Raji (cell line): Measurements from ENCODE around the gene PRMT5.

ENCODE experiments used
- POLR2A ChIP-seq: IDR thresholded peaks from 2 replicates; pipeline ENCODE4 v1.6.1; 2011; ENCODE audit warnings: low read depth, low read length, control low read depth; ENCODE audit not compliant: insufficient read depth

PRMT5 gene

GRCh38 chr14:22952418-22952817 lies 23.2 kb upstream of the PRMT5 start:
- TF ChIP-seq POLR2A: no peak

DNA sequence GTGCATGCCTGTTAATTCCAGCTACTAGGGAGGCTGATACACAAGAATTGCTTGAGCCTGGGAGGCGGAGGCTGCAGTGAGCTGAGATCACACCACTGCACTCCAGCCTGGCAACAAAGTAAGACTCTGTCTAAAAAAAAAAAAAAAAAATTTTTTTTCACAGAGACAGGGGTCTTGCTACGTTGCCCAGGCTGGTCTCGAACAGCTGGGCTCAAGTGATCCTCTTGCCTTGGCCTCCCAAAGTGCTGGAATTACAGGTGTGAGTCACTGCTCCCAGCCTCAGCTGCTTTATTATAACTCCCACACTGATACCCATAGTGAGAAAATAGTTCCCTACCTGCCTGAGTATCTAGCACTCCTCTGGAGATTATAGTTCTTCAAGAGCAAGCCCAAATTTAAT lies 16.5 kb upstream of the PRMT5 start:
- no peak for TF ChIP-seq POLR2A

DNA sequence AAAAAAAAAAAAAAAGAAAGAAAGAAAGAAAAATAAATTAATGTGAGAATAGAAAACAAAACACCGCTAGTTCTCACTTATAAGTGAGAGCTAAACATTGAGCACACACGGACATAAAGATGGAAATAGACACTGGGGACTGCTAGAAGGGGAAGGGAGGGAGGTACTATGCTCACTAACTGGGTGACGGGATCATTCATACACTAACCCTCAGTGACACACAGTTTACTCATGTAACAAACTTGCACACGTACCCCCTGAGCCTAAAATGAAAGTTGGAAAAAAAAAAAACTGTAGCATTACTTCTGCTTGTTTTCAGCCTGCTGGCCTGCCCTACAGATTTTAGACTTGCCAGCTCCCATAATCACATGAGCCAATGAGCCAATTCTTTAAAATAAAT lies 10.5 kb upstream of the PRMT5 start:
- no peak for TF ChIP-seq POLR2A

DNA sequence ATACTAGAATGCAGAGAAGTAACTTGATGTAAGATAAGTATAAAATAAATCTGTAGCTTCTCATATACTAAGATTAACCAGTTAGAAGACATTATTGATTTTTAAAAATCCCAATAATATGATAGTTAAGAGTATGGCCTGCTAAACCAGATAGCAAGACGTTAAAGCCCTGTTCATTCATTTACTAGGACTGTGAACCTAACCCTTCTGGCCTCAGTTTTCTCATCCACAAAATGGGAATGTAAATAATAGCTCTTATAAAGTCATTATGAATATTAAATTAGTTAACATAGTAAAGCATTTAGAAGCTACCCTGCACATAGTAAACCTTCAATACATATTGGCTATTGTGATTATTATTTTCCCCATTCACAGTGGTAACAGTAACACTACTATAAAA lies 6.0 kb upstream of the PRMT5 start:
- no peak for TF ChIP-seq POLR2A

- no peak for TF ChIP-seq POLR2A
These were observed 3.0 kb upstream of the PRMT5 start for GRCh38 chr14:22932146-22932545.

GRCh38 chr14:22929961-22930364 lies 787 bp upstream of the PRMT5 start:
- TF ChIP-seq POLR2A: no peak

GRCh38 chr14:22928237-22929103 lies 706 bp downstream of the PRMT5 start:
- no peak for TF ChIP-seq POLR2A

GRCh38 chr14:22926316-22926715 lies 2.9 kb downstream of the PRMT5 start:
- no peak for TF ChIP-seq POLR2A

DNA sequence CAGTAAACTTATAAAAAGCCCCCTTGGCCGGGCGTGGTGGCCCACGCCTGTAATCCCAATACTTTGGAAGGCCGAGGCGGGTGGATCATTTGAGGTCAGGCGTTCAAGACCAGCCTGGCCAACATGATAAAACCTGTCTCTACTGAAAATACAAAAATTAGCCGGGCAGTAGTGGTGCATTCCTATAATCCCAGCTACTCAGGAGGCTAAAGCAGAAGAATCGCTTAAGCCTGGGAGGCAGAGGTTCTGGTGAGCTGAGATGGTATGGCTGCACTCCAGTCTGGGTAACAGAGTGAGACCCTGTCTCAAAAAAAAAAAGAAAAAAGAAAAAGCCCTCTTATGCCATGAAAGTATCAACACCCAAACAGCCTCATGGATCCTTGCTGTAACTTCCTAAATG lies 3.7 kb downstream of the PRMT5 start:
- TF ChIP-seq POLR2A: no peak

DNA sequence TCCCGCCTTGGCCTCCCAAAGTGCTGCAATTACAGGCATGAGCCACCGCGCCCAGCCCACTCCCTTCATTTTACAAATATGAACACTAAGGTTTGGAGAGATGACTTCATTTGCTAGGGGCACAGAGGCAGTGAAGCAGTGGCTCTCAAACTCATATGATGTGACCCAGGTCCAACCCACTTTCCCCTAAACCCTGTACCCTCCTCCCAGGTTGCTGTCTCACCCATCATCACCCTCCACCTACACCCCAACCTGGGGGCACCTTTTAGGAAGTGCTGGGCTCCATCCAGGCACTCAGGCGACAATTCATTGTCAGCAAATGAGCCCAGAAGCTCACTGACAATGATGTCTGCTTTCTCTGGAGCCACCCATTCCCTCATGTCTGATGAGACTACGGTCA lies 5.4 kb downstream of the PRMT5 start:
- no peak for TF ChIP-seq POLR2A

DNA sequence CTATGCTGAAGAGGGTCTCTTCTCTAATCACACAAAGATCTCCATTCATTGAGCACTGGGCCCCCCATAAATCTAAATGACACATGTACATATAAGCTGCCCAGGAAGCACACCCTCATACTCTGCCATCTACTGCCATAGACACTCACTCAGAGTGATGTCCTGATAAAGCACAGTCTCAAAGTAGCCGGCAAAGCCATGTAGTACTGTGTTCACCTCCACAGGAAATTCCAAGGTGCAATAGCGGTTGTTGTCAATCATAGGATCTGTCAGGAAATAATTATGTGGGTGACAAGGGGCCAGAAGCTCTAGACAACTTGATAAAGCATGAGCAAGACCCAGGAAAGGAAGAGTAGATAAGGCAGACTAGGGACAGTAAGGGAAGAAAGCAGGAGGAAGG lies 6.9 kb downstream of the PRMT5 start:
- TF ChIP-seq POLR2A: no peak

GRCh38 chr14:22920697-22921096 lies 8.5 kb downstream of the PRMT5 start:
- no peak for TF ChIP-seq POLR2A

GRCh38 chr14:22919601-22919921 lies 9.6 kb downstream of the PRMT5 start:
- no peak for TF ChIP-seq POLR2A

GRCh38 chr14:22918804-22919600 lies 10.2 kb downstream of the PRMT5 start, which contains the start of gene RBM23:
Gene RBM23 (minus strand): TSS chr14:22919149.
- TF ChIP-seq POLR2A: peak; percentile 79

DNA sequence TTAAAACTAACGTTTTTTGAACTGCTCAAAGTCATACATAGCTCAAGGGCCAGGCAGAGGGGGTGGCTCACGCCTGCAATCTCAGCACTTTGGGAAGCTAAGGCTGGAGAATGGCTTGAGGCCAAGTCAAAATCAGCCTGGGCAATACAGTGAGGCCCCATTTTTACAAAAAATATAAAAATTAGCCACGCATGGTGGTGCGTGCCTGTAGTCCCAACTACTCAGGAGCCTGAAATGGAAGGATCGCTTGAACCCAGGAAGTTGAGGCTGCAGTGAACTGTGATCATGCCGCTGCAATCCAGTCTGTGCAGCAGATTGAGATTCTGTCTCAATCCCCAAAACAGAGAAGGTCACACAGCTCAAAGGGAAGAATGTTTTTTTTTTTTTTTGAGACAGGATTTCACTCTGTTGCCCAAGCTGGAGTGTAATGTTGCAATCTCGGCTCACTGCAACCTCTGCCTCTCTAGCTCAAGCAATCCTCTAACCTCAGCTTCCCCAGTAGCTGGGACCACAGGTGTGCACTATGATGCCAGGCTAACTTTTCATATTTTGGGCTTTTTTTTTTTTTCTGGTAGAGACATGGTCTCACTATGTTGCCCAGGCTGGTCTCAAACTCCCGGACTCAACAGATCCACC lies 13.2 kb downstream of the PRMT5 start:
- no peak for TF ChIP-seq POLR2A

DNA sequence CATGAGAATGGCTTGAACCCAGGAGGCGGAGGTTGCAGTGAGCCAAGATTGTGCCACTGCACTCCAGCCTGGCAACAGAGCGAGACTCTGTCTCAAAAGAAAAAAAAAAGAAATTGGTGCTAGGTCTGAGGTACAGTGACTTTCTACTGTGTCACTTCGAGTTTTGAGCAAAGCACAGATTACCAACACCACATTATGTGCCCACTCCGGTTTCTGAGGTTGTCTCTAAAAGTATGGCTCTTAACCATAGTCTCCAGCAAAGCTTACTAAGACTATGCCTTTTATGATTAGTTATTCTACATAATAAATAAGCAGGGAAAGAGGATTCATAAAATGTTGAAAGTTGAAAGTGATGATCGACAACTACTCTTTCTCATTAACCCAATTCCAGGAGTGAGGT lies 18.3 kb downstream of the PRMT5 start:
- no peak for TF ChIP-seq POLR2A

GRCh38 chr14:22908601-22909000 lies 20.6 kb downstream of the PRMT5 start:
- no peak for TF ChIP-seq POLR2A

DNA sequence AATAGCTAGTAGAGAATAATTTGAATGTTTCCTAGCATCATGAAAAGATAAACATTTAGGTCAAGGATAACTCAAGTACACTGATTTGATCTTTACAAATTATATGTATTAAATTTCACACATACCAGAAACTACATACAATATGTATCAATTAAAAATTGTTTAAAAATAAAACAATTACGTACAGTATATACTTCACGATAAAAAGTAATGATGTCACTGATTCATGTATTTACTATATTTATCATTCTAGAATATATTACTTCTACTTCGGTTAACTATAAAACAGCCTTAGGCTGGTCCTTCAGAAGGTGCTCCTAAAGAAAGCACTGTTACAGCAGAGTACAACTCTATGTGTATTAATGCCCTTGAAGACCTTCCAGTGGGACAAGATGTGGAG lies 21.7 kb downstream of the PRMT5 start:
- no peak for TF ChIP-seq POLR2A
